Measurements from ENCODE around the gene KCTD10.
"Not testable (repeated sequence)": the region's sequence is repeated elsewhere in the genome, so short reads cannot be mapped to it uniquely, and the experiment has no call there.

Gene KCTD10

GRCh38 chr12:109493938-109494337, 16.8 kb upstream of the KCTD10 start:
- no peak for DNase-seq

GRCh38 chr12:109493090-109493489, 16.0 kb upstream of the KCTD10 start:
- DNase-seq = no peak

- no peak for DNase-seq
Measured at GRCh38 chr12:109492371-109492770, 15.3 kb upstream of the KCTD10 start.

- no peak for DNase-seq
Measured at GRCh38 chr12:109491671-109492070, 14.6 kb upstream of the KCTD10 start.

- no peak for DNase-seq
Measured at GRCh38 chr12:109489955-109490565, 13.0 kb upstream of the KCTD10 start.

GRCh38 chr12:109489016-109489954, 12.2 kb upstream of the KCTD10 start:
- no peak for DNase-seq

- DNase-seq = no peak
Measured at GRCh38 chr12:109488051-109488665, 11.1 kb upstream of the KCTD10 start.

GRCh38 chr12:109487181-109488050, 10.3 kb upstream of the KCTD10 start:
- no peak for DNase-seq

GRCh38 chr12:109485201-109485600, 8.1 kb upstream of the KCTD10 start:
- no peak for DNase-seq

- no peak for DNase-seq
Measured at GRCh38 chr12:109483346-109483745, 6.2 kb upstream of the KCTD10 start.

- no peak for DNase-seq
Measured at GRCh38 chr12:109482894-109483293, 5.8 kb upstream of the KCTD10 start.

- DNase-seq = no peak
Measured at GRCh38 chr12:109482491-109482890, 5.4 kb upstream of the KCTD10 start.

- DNase-seq = no peak
Measured at GRCh38 chr12:109481863-109482262, 4.8 kb upstream of the KCTD10 start.

GRCh38 chr12:109480356-109480755, 3.3 kb upstream of the KCTD10 start:
- no peak for DNase-seq

- DNase-seq = no peak
Measured at GRCh38 chr12:109479761-109480160, 2.7 kb upstream of the KCTD10 start.

- no peak for DNase-seq
Measured at GRCh38 chr12:109477963-109478315, 839 bp upstream of the KCTD10 start.

GRCh38 chr12:109476807-109477184, 304 bp downstream of the KCTD10 start:
- DNase-seq = no peak

- no peak for DNase-seq
Measured at GRCh38 chr12:109475993-109476806, 900 bp downstream of the KCTD10 start.

- DNase-seq = no peak
Measured at GRCh38 chr12:109475121-109475520, 2.0 kb downstream of the KCTD10 start.

- not testable (repeated sequence) for DNase-seq
Measured at GRCh38 chr12:109473526-109474270, 3.4 kb downstream of the KCTD10 start.

GRCh38 chr12:109473006-109473405, 4.1 kb downstream of the KCTD10 start:
- no peak for DNase-seq

Data from DMS 273 treated with DMSO at 0.1 percent for 48 hours (cell line).